Nephron (organoid): ENCODE results near the gene ZNF318.

Experiments
- H3K27ac Mint-ChIP-seq, 3 experiments: 2 replicates each; pipeline ENCODE4 v1.8.0; 2020; ENCODE audit warnings: mixed read lengths in 3 of 3, mild to moderate bottlenecking in 2 of 3, moderate library complexity in 1 of 3
- H3K27me3 Mint-ChIP-seq: 2 replicates; pipeline ENCODE4 v1.8.0; 2021; ENCODE audit warnings: low read depth, mild to moderate bottlenecking, moderate library complexity, mixed read lengths
- H3K36me3 Mint-ChIP-seq: 2 replicates; pipeline ENCODE4 v1.8.0; 2020; ENCODE audit warnings: low read depth, mixed read lengths
- H3K4me1 Mint-ChIP-seq: 2 replicates; pipeline ENCODE4 v1.8.0; 2020; ENCODE audit warnings: mixed read lengths
- H3K4me3 Mint-ChIP-seq, 3 experiments: 2 replicates each; pipeline ENCODE4 v1.8.0; 2020; ENCODE audit warnings: mild to moderate bottlenecking in 3 of 3, mixed read lengths in 3 of 3, moderate library complexity in 2 of 3
- H3K9me3 Mint-ChIP-seq: 2 replicates; pipeline ENCODE4 v1.8.0; 2020; ENCODE audit warnings: mixed read lengths
- CTCF ChIP-seq, 3 experiments: fragments of 200-600 bp; sonication (generic); IDR thresholded peaks; one replicate each; pipeline ENCODE4 v1.5.0; 2021; ENCODE audit warnings: antibody characterized with exemption in 3 of 3; ENCODE audit not compliant: unreplicated experiment in 3 of 3

The ZNF318 gene

GRCh38 chr6:43334466-43335095, 34.9 kb downstream of the ZNF318 start:
- Mint-ChIP-seq H3K4me1 (peaks cover 15% of the 10 kb centered on the region), H3K9me3 (no peaks in the 10 kb centered on the region), H3K4me3 (no peak overlapping the region), H3K27me3 (no peaks in the 10 kb centered on the region), H3K27ac (peak overlapping the region in 2 of 3 experiments; percentile 22 to 64), H3K36me3 (peaks cover 37% of the 10 kb centered on the region)
- peak; percentile 51 to 66 (median 63) for TF ChIP-seq CTCF (IDR thresholded peaks at IDR 0.05; ENCODE audit: unreplicated experiment in 3 of 3)

- Mint-ChIP-seq H3K27ac (no peak overlapping the region), H3K4me1 (peaks cover 15% of the 10 kb centered on the region), H3K27me3 (no peaks in the 10 kb centered on the region), H3K36me3 (peaks cover 19% of the 10 kb centered on the region), H3K4me3 (no peak overlapping the region), H3K9me3 (no peaks in the 10 kb centered on the region)
- TF ChIP-seq CTCF (IDR thresholded peaks at IDR 0.05; ENCODE audit: unreplicated experiment in 3 of 3), result no peak
These were observed 37.6 kb downstream of the ZNF318 start for GRCh38 chr6:43331891-43332290.

GRCh38 chr6:43331470-43331869, 38.0 kb downstream of the ZNF318 start:
- no peaks in the 10 kb centered on the region for H3K27me3 Mint-ChIP-seq
- peaks cover 15% of the 10 kb centered on the region for H3K4me1 Mint-ChIP-seq
- no peak overlapping the region for H3K27ac Mint-ChIP-seq
- no peaks in the 10 kb centered on the region for H3K9me3 Mint-ChIP-seq
- H3K36me3 Mint-ChIP-seq, result peaks cover 15% of the 10 kb centered on the region
- H3K4me3 Mint-ChIP-seq, result no peak overlapping the region
- no peak for TF ChIP-seq CTCF (IDR thresholded peaks at IDR 0.05; ENCODE audit: unreplicated experiment in 3 of 3)

- TF ChIP-seq CTCF (IDR thresholded peaks at IDR 0.05; ENCODE audit: unreplicated experiment in 3 of 3), result no peak
- Mint-ChIP-seq H3K36me3 (peaks cover 20% of the 10 kb centered on the region), H3K4me1 (no peaks in the 10 kb centered on the region), H3K27me3 (no peaks in the 10 kb centered on the region), H3K27ac (no peak overlapping the region), H3K4me3 (no peak overlapping the region), H3K9me3 (no peaks in the 10 kb centered on the region)
These were observed 40.9 kb downstream of the ZNF318 start for GRCh38 chr6:43328528-43328927.

- Mint-ChIP-seq H3K27ac (no peak overlapping the region), H3K36me3 (peaks cover 28% of the 10 kb centered on the region), H3K4me1 (no peaks in the 10 kb centered on the region), H3K27me3 (no peaks in the 10 kb centered on the region), H3K9me3 (no peaks in the 10 kb centered on the region), H3K4me3 (no peak overlapping the region)
- TF ChIP-seq CTCF (IDR thresholded peaks at IDR 0.05; ENCODE audit: unreplicated experiment in 3 of 3), result no peak
These were observed 43.6 kb downstream of the ZNF318 start for GRCh38 chr6:43325876-43326275.

- Mint-ChIP-seq H3K9me3 (no peaks in the 10 kb centered on the region), H3K27me3 (no peaks in the 10 kb centered on the region)
These were observed 51.4 kb downstream of the ZNF318 start for GRCh38 chr6:43318011-43318410.

More at GRCh38 chr6:43318011-43318410, 51.4 kb downstream of the ZNF318 start:
- H3K36me3 Mint-ChIP-seq, result peaks cover 5% of the 10 kb centered on the region
- TF ChIP-seq CTCF (IDR thresholded peaks at IDR 0.05; ENCODE audit: unreplicated experiment in 3 of 3), result no peak
- no peaks in the 10 kb centered on the region for H3K4me1 Mint-ChIP-seq
- no peak overlapping the region for H3K4me3 Mint-ChIP-seq
- H3K27ac Mint-ChIP-seq, result no peak overlapping the region
